HepG2 (cell line): ENCODE measurements around the gene CRKL. TPM values are rescaled to one million over a fixed set of nuclear protein-coding genes. Genes with fewer than 3 reads are reported as not detected.
"Not testable (repeated sequence)": the region's sequence is repeated elsewhere in the genome, so short reads cannot be mapped to it uniquely, and the experiment has no call there.

Experiments
- ATAC-seq: fragments of 200-7000 bp; cut with Tn5 transposase; 3 replicates; pipeline ENCODE4 v1.9.1; 2020; ENCODE audit warnings: mild to moderate bottlenecking, moderate library complexity
- BruUV-seq: library from RNA; stranded (reverse); fragments of 400-500 nt; replicated peaks from 2 replicates; lab custom pipeline; 2021; lab: Mats Ljungman, UMichigan
- CTCF ChIA-PET: fragments of 300-600 bp; formaldehyde crosslinking; extraction: SDS; loops from one replicate; lab custom pipeline; 2021; ENCODE audit warnings: low total read pairs, inconsistent platforms, low intra/inter-chr PET ratio; lab: Yijun Ruan, JAX
- POLR2A ChIA-PET: fragments of 350-600 bp; sonication (Branson Sonifier 250); formaldehyde crosslinking; loops from one replicate; lab custom pipeline; 2020; ENCODE audit warnings: antibody characterized with exemption, inconsistent platforms; lab: Yijun Ruan, JAX
- DNase-seq: peaks from one replicate; pipeline ENCODE4 v3.0.0-alpha.2; 2015; ENCODE audit warnings: low spot score
- FAIRE-seq: peaks from 3 replicates; lab custom pipeline; 2011; peaks lifted over from hg19 to GRCh38; lab: Jason Lieb, UNC
- H2AFZ ChIP-seq: one replicate; pipeline ENCODE4 v1.6.1; 2011; ENCODE audit warnings: low read length, inconsistent platforms
- H3K27ac ChIP-seq: fragments of 300-600 bp; 3 replicates; pipeline ENCODE4 v1.8.0; 2011; ENCODE audit warnings: mixed run types, mild to moderate bottlenecking, mixed read lengths, low read length, inconsistent platforms; ENCODE audit not compliant: insufficient read depth; ENCODE audit errors: extremely low read length
- H3K27me3 ChIP-seq, 2 experiments: fragments of 200-600 bp in 1 of 2; 2 replicates in 1 of 2; 3 replicates in 1 of 2; pipeline versions ENCODE4 v1.6.0 to v1.8.0; 2011; ENCODE audit warnings: low read length in 2 of 2, mild to moderate bottlenecking in 2 of 2, moderate library complexity in 2 of 2, inconsistent platforms in 1 of 2; ENCODE audit not compliant: insufficient read depth in 2 of 2, control insufficient read depth in 1 of 2
- H3K36me3 ChIP-seq, 2 experiments: fragments of 200-600 bp in 1 of 2; replicated peaks in 1 of 2; 2 replicates in 1 of 2; 3 replicates in 1 of 2; pipeline versions ENCODE4 v1.5.1 to v1.8.0; 2011; ENCODE audit warnings: low read length in 2 of 2, inconsistent platforms in 1 of 2; ENCODE audit not compliant: insufficient read depth in 2 of 2, control insufficient read depth in 1 of 2
- H3K4me1 ChIP-seq: 2 replicates; pipeline ENCODE4 v1.5.1; 2012; ENCODE audit warnings: low read length, inconsistent platforms; ENCODE audit not compliant: insufficient read depth
- H3K4me2 ChIP-seq: 2 replicates; pipeline ENCODE4 v1.6.0; 2011; ENCODE audit warnings: low read depth, low read length, inconsistent platforms
- H3K4me3 ChIP-seq, 3 experiments: fragments of 200-600 bp in 1 of 3; sonication (generic), shearing (Covaris generic) in 1 of 3; replicated peaks in 1 of 3; 2 replicates each; pipeline ENCODE4 v1.5.1; 2011 to 2016; ENCODE audit warnings: low read length in 3 of 3, inconsistent platforms in 2 of 3, low read depth in 2 of 3, mild to moderate bottlenecking in 2 of 3, control low read depth in 1 of 3, mixed read lengths in 1 of 3; ENCODE audit not compliant: insufficient read depth in 1 of 3
- H3K79me2 ChIP-seq: one replicate; pipeline ENCODE4 v1.6.1; 2011; ENCODE audit warnings: low read length, inconsistent platforms; ENCODE audit not compliant: insufficient read depth
- H3K9ac ChIP-seq: 2 replicates; pipeline ENCODE4 v1.6.0; 2011; ENCODE audit warnings: mild to moderate bottlenecking, low read depth, low read length, inconsistent platforms; ENCODE audit not compliant: insufficient read depth
- H3K9me3 ChIP-seq: 2 replicates; pipeline ENCODE4 v1.5.1; 2012; ENCODE audit warnings: mild to moderate bottlenecking, low read length
- H4K20me1 ChIP-seq: 2 replicates; pipeline ENCODE4 v1.6.0; 2011; ENCODE audit warnings: inconsistent platforms, mild to moderate bottlenecking, low read length, moderate library complexity; ENCODE audit not compliant: insufficient read depth
- CENPT ChIP-seq: sonication (generic); formaldehyde crosslinking; IDR thresholded peaks from 2 replicates; pipeline ENCODE4 v1.8.0; 2022; ENCODE audit warnings: low read depth, mild to moderate bottlenecking, moderate library complexity, missing genetic modification reagents
- KDM2A ChIP-seq: sonication (generic); formaldehyde crosslinking; IDR thresholded peaks from 2 replicates; pipeline ENCODE4 v1.4.0; 2020; ENCODE audit warnings: low read depth, missing genetic modification reagents, borderline replicate concordance
- KDM5B ChIP-seq: sonication (generic); formaldehyde crosslinking; IDR thresholded peaks from 2 replicates; pipeline ENCODE4 v1.4.0; 2020; ENCODE audit warnings: missing genetic modification reagents, mild to moderate bottlenecking, borderline replicate concordance
- ZC3H4 ChIP-seq: sonication (generic); formaldehyde crosslinking; IDR thresholded peaks from 2 replicates; pipeline ENCODE4 v1.4.0; 2020; ENCODE audit warnings: missing genetic modification reagents, borderline replicate concordance
- ZFP36 ChIP-seq: fragments of 150-350 bp; IDR thresholded peaks from 2 replicates; pipeline ENCODE4 v1.6.1; 2018; ENCODE audit warnings: borderline replicate concordance, low read length, low read depth; ENCODE audit not compliant: partially characterized antibody
- ZNF441 ChIP-seq: sonication (generic); formaldehyde crosslinking; IDR thresholded peaks from 2 replicates; pipeline ENCODE4 v1.7.0; 2021; ENCODE audit warnings: missing genetic modification reagents, borderline replicate concordance
- ZNF724P ChIP-seq: sonication (generic); formaldehyde crosslinking; IDR thresholded peaks from 2 replicates; pipeline ENCODE4 v1.8.0; 2022; ENCODE audit warnings: missing genetic modification reagents, borderline replicate concordance
- ZNF747 ChIP-seq: sonication (generic); formaldehyde crosslinking; IDR thresholded peaks from 2 replicates; pipeline ENCODE4 v1.8.1; 2023; ENCODE audit warnings: missing genetic modification reagents, mild to moderate bottlenecking, borderline replicate concordance
- ZNF749 ChIP-seq: sonication (generic); formaldehyde crosslinking; IDR thresholded peaks from 2 replicates; pipeline ENCODE4 v1.8.0; 2022; ENCODE audit warnings: mild to moderate bottlenecking, missing genetic modification reagents, moderate library complexity, borderline replicate concordance
- WGBS: methylation state at CpG from one replicate; pipeline ENCODE4 v1.1.6; 2017; ENCODE audit warnings: low lambda C conversion rate; 5-methylcytosine and 5-hydroxymethylcytosine counted together
- in situ Hi-C: cut with HindIII; loops from 2 replicates; pipeline ENCODE4 v1.10.0; 2017; ENCODE audit warnings: low pct_unique_long_range_greater_than_20kb; ENCODE audit not compliant: extremely low pct_ligation_motif_present
- intact Hi-C: fragments of 100-400 bp; cut with micrococcal nuclease; formaldehyde crosslinking; loops from one replicate; pipeline ENCODE4 v1.10.0; 2022; ENCODE audit not compliant: unreplicated experiment
- polyA plus RNA-seq, 8 experiments: library from polyadenylated mRNA; depleted of rRNA in 3 of 8; stranded (reverse) in 7 of 8; unstranded in 1 of 8; fragments of >200 nt; fragmentation: Illumina TruSeq in 4 of 8; extraction: Trizol in 4 of 8; gene quantifications; 2 replicates each; pipeline versions ENCODE4 v1.2.1 to v1.2.3, GENCODE V29; 2011 to 2016; ENCODE audit warnings: low read depth in 4 of 8, missing spikeins in 1 of 8, mixed read lengths in 1 of 8; ENCODE audit not compliant: insufficient read depth in 1 of 8
- total RNA-seq, 5 experiments: library from RNA; depleted of rRNA; stranded (reverse); fragments of >200 nt; fragmentation: Illumina TruSeq; extraction: Trizol; gene quantifications; 2 replicates each; pipeline ENCODE4 v1.2.3, GENCODE V29; 2016; ENCODE audit warnings: low read depth in 1 of 5

The CRKL gene
- total and polyA plus RNA-seq, 2 of the 13 experiments (the other 11 are each of a cell fraction or from before 2014, with no cell fraction given): 37.4 to 60.6 TPM

DNA sequence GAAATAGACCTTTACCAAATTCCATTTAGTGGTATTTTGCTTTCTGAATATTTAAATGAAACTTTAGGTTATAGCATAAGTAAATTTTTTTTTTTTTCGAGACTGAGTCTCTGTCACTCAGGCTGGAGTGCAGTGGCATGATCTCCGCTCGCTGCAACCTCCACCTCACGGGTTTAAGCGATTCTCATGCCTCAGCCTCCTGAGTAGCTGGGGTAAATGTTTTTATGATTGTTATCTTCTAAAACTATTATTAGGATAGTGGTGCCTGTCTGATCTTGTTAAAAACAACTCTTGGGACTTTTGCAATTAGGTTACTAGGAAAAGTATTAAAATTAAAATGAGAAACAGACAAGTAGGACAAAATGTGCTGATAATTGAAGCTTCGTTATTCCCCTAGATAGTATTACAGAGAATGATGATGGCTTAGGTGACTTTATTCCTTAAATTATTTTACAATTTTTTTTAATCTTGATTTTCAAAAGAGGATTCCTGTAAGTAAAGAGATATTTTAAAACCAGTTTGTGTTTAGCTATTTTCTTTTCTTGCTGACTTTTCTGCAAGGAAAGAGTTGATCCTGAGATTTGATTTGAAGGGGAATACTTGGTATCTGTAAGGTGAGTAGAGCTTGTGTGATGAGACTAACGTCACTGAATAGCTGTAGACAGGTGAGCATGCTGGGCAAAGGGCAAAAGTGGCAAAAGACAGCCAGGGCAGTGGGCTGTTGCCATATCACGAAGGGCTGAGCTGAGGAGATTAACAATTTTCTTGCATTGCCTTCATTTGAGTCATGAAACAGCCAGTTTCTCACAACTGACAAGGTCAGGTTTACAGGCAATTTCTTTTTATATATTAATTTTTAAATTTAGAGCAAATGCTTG, 20.8 kb downstream of the CRKL start (continued):
- TF ChIP-seq ZNF724P (CRISPR knock-in tag) (no peak), ZNF441 (CRISPR knock-in tag) (no peak), ZFP36 (no peak)

- H3K27me3 ChIP-seq, H3K9me3 ChIP-seq, DNase-seq, FAIRE-seq, CTCF ChIA-PET, H3K9ac ChIP-seq, H3K27ac ChIP-seq, H3K4me3 ChIP-seq, in situ Hi-C loops, H2AFZ ChIP-seq, POLR2A ChIA-PET, ATAC-seq, H3K4me2 ChIP-seq, BruUV-seq, intact Hi-C loops: not testable (repeated sequence)
- 96% methylated on average over 12 of the region's 14 CpGs for WGBS
- peaks cover 91% of the 10 kb centered on the region for H3K79me2 ChIP-seq
- peaks cover 95% of the 10 kb centered on the region for H4K20me1 ChIP-seq
- peaks cover 91% of the 10 kb centered on the region for H3K4me1 ChIP-seq
- peaks cover 17 to 67% of the 10 kb centered on the region in 2 experiments for H3K36me3 ChIP-seq
Observed at GRCh38 chr22:20939457-20940185, 22.4 kb downstream of the CRKL start.

DNA sequence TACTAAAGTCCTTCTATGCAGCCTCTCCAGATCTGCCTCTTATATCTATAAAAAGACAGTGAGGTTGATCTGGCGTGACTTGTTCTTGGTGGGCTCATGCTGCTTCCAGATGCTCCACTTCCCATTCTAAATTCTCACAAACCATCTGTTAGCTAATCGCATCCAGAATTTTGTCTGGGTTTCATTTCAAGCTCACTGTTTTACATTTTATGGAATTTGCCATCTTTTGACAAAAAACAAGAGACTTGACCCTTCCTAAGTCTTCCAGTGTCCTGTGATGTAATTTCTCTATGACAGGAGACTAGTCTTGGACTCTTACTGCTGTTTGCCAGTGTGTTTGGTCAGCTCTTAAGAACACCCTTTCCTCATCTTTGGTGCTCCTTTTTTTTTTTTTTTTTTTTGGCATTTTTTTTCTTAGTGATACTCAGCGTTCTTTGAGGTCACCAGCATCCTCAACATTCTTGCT, 23.0 kb downstream of the CRKL start:
- H4K20me1 ChIP-seq: peaks cover 95% of the 10 kb centered on the region
- no peak overlapping the region for H3K27ac ChIP-seq
- DNase-seq (no peak), FAIRE-seq (no peak), ATAC-seq (no peak)
- BruUV-seq: no TSS peak
- no peak overlapping the region for H3K4me2 ChIP-seq
- no peak overlapping the region for H3K9ac ChIP-seq
- H3K4me3 ChIP-seq: no peak overlapping the region
- H3K36me3 ChIP-seq: peaks cover 16 to 62% of the 10 kb centered on the region in 2 experiments
- no peaks in the 10 kb centered on the region for H3K27me3 ChIP-seq
- ChIA-PET POLR2A (no interaction called here), CTCF (no interaction called here)
- intact Hi-C loops (no loop called here), in situ Hi-C loops (no loop called here)
- WGBS: 92% methylated on average over 3 of the region's 3 CpGs
- no peaks in the 10 kb centered on the region for H3K9me3 ChIP-seq
- H3K4me1 ChIP-seq: peaks cover 91% of the 10 kb centered on the region
- peaks cover 91% of the 10 kb centered on the region for H3K79me2 ChIP-seq
- no peak overlapping the region for H2AFZ ChIP-seq
- TF ChIP-seq KDM5B (CRISPR knock-in tag) (no peak), ZC3H4 (CRISPR knock-in tag) (no peak), ZNF747 (CRISPR knock-in tag) (no peak), ZNF749 (CRISPR knock-in tag) (no peak), CENPT (no peak), KDM2A (CRISPR knock-in tag) (no peak)
